ENCODE results near the gene SHISA5. TPM values are rescaled to one million over a fixed set of nuclear protein-coding genes. Genes with fewer than 3 reads are reported as not detected.
"Not testable (repeated sequence)": the region's sequence is repeated elsewhere in the genome, so short reads cannot be mapped to it uniquely, and the experiment has no call there.

SHISA5 gene
- total RNA-seq, 2 donors from 2014 or later = 66.9 to 120 TPM

- Histone ChIP-seq H3K4me3 (no peak overlapping the region), H3K36me3 (no peaks in the 10 kb centered on the region), H3K9me3 (no peaks in the 10 kb centered on the region), H3K4me1 (peaks cover 0 to 7% of the 10 kb centered on the region in 2 donors), H3K27me3 (no peaks in the 10 kb centered on the region), H3K27ac (no peak overlapping the region)
- TF ChIP-seq, protein P1, sequence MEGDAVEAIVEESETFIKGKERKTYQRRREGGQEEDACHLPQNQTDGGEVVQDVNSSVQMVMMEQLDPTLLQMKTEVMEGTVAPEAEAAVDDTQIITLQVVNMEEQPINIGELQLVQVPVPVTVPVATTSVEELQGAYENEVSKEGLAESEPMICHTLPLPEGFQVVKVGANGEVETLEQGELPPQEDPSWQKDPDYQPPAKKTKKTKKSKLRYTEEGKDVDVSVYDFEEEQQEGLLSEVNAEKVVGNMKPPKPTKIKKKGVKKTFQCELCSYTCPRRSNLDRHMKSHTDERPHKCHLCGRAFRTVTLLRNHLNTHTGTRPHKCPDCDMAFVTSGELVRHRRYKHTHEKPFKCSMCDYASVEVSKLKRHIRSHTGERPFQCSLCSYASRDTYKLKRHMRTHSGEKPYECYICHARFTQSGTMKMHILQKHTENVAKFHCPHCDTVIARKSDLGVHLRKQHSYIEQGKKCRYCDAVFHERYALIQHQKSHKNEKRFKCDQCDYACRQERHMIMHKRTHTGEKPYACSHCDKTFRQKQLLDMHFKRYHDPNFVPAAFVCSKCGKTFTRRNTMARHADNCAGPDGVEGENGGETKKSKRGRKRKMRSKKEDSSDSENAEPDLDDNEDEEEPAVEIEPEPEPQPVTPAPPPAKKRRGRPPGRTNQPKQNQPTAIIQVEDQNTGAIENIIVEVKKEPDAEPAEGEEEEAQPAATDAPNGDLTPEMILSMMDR (IDR thresholded peaks at IDR 0.05) = no peak
- DNase-seq (ENCODE audit: low spot score) = no peak
Measured at GRCh38 chr3:48478626-48479555, 25.1 kb downstream of the SHISA5 start.

- DNase-seq (ENCODE audit: low spot score) = no peak
- Histone ChIP-seq H3K4me3 (no peak overlapping the region), H3K36me3 (no peaks in the 10 kb centered on the region), H3K27me3 (no peaks in the 10 kb centered on the region), H3K4me1 (peaks cover 0 to 14% of the 10 kb centered on the region in 2 donors), H3K27ac (peak overlapping the region in 1 of 2 donors; percentile 7), H3K9me3 (no peaks in the 10 kb centered on the region)
- TF ChIP-seq, protein P1 (IDR thresholded peaks at IDR 0.05) = no peak
Measured at GRCh38 chr3:48477959-48478520, 25.9 kb downstream of the SHISA5 start.

DNA sequence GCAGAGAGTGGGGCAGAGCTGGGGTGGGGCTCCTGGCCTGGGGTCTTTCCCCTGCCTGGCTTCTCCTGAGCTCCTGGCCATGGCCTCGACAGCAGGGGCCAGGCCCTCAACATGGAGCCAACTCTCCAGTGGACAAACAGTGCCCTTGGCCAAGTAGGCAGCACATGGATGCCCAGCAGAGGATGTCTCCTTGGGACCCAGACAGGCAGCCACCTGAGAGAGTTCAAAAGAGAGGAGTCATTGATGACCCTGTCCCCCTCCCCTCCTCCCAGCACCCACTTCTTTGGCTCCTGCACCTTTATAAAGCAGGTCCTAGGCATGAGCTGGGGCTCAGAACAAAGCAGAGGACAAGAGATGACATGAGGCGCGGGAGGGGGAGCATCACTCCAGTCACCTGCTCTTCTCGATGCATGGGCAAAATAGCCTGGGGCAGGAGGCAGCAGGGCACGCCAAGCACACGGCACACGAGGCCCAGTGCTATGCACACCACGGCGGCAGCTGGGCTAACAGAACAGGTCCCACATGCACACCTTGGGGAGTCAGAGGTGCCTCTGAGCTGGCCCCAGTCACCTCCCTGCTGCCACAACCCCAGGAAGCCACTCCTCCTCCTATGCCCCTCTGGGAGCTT is 27.4 kb downstream of the SHISA5 start:
- H3K27me3 ChIP-seq = no peaks in the 10 kb centered on the region
- H3K27ac ChIP-seq = no peak overlapping the region
- H3K36me3 ChIP-seq = no peaks in the 10 kb centered on the region
- peaks cover 0 to 24% of the 10 kb centered on the region in 2 donors for H3K4me1 ChIP-seq
- TF ChIP-seq, protein P1 (IDR thresholded peaks at IDR 0.05) = no peak
- DNase-seq (ENCODE audit: low spot score) = no peak
- H3K9me3 ChIP-seq = no peaks in the 10 kb centered on the region
- no peak overlapping the region for H3K4me3 ChIP-seq

DNA sequence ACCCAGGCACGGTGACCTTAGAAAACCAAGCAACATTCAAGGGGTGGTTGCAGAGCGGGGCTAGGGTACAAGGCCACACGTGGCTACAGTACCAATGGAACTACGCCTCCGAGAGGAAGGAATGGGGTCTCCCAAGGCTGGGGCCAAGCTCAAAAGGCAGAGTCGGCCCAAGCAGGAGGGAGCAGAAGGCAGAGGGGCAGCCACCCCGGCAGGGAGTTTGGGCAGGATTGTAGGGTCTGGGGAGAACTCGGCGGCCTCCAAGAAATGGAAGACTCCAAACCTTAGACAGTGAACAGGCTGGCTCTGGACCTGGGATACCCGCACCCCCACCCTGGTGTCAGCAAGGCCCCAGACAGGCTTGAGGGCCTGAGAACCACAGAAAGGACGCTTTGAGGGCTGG is 28.8 kb downstream of the SHISA5 start:
- H3K27ac ChIP-seq = no peak overlapping the region

GRCh38 chr3:48474619-48475018 is 29.4 kb downstream of the SHISA5 start:
- no peaks in the 10 kb centered on the region for H3K9me3 ChIP-seq
- H3K36me3 ChIP-seq = no peaks in the 10 kb centered on the region
- H3K4me1 ChIP-seq = peaks cover 0 to 42% of the 10 kb centered on the region in 2 donors
- H3K4me3 ChIP-seq = no peak overlapping the region
- TF ChIP-seq, protein P1 (IDR thresholded peaks at IDR 0.05) = no peak
- no peaks in the 10 kb centered on the region for H3K27me3 ChIP-seq
- H3K27ac ChIP-seq = no peak overlapping the region
- no peak for DNase-seq (ENCODE audit: low spot score)

More for the DNA sequence above, 28.8 kb downstream of the SHISA5 start:
- H3K36me3 ChIP-seq = no peaks in the 10 kb centered on the region
- H3K4me3 ChIP-seq = no peak overlapping the region
- no peak for DNase-seq (ENCODE audit: low spot score)
- H3K27me3 ChIP-seq = no peaks in the 10 kb centered on the region
- peaks cover 0 to 36% of the 10 kb centered on the region in 2 donors for H3K4me1 ChIP-seq
- TF ChIP-seq, protein P1 (IDR thresholded peaks at IDR 0.05) = no peak
- H3K9me3 ChIP-seq = no peaks in the 10 kb centered on the region

DNA sequence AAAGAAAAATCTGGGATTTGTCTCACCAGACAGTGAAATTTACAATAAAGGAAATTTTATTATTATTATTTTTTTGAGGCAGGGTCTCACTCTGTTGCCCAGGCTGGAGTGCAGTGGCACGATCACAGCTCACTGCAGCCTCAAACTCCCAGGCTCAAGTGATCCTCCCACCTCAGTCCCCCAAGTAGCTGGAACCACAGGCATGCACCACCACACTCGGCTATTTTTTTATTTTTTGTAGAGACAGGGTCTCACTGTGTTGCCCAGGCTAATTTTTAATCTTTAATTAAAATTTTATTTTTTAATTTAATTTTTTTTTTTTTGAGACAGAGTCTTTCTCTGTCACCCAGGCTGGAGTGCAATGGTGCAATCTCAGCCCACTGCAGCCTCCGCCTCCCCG is 29.9 kb downstream of the SHISA5 start:
- H3K9me3 ChIP-seq; H3K27ac ChIP-seq; H3K4me3 ChIP-seq; H3K36me3 ChIP-seq; H3K27me3 ChIP-seq; DNase-seq (ENCODE audit: low spot score): not testable (repeated sequence)
- peaks cover 0 to 48% of the 10 kb centered on the region in 2 donors for H3K4me1 ChIP-seq
